Measurements from ENCODE around the gene RPL13.

DNA sequence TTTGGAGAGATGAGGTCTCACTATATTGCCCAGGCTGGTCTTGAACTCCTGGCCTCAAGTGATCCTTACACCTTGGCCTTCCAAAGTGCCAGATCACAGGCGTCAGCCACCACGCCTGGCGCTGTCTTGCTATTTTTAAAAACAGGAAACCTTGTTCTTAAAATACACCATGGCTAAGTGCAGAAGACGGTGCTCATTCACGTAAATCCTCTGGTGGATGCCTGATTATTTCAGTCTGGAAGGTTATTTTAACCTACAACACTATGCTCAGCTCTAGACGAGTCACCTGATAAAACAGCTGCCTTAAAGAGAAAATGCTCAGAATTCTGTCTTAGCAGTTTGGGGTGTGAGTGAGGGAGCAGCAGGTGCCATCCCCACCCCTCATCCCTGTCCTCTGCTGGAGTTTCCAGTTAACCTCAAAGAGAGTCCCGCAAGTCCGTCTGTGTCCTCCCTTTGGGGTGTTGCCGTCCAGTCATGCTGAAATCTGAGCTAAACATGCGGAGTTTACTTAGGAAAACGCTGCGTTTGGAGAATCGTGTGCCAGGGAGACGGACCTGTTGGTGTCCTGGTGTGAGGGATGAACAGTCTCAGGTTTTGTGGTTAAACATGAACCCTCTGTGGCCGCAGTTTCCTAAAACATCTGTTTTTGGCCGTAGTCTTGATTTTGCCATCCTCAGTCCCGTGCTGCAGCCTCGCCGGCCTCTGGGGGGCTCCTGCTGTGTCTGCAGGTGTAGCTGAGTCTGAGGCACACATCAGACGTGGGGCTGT lies 35.2 kb upstream of the RPL13 start:
- no peak for TF ChIP-seq POLR2AphosphoS5 (IDR thresholded peaks at IDR 0.05; ENCODE audit: low read depth, low read length)
- TF ChIP-seq, protein P1, sequence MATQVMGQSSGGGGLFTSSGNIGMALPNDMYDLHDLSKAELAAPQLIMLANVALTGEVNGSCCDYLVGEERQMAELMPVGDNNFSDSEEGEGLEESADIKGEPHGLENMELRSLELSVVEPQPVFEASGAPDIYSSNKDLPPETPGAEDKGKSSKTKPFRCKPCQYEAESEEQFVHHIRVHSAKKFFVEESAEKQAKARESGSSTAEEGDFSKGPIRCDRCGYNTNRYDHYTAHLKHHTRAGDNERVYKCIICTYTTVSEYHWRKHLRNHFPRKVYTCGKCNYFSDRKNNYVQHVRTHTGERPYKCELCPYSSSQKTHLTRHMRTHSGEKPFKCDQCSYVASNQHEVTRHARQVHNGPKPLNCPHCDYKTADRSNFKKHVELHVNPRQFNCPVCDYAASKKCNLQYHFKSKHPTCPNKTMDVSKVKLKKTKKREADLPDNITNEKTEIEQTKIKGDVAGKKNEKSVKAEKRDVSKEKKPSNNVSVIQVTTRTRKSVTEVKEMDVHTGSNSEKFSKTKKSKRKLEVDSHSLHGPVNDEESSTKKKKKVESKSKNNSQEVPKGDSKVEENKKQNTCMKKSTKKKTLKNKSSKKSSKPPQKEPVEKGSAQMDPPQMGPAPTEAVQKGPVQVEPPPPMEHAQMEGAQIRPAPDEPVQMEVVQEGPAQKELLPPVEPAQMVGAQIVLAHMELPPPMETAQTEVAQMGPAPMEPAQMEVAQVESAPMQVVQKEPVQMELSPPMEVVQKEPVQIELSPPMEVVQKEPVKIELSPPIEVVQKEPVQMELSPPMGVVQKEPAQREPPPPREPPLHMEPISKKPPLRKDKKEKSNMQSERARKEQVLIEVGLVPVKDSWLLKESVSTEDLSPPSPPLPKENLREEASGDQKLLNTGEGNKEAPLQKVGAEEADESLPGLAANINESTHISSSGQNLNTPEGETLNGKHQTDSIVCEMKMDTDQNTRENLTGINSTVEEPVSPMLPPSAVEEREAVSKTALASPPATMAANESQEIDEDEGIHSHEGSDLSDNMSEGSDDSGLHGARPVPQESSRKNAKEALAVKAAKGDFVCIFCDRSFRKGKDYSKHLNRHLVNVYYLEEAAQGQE (IDR thresholded peaks at IDR 0.05; ENCODE audit: insufficient read depth in 1 of 2, low read depth in 2 of 2, low read length in 2 of 2): no peak
- TF ChIP-seq TAF1 (IDR thresholded peaks at IDR 0.05; ENCODE audit: borderline replicate concordance, insufficient read depth, low read length): no peak
- no peak for TF ChIP-seq SIN3A (IDR thresholded peaks at IDR 0.05; ENCODE audit: borderline replicate concordance, insufficient read depth, low read length)

All from PFSK-1 (cell line).